NCI-H748 treated with DMSO at 0.1 percent for 48 hours (cell line): ENCODE data around the gene AADAT.

Experiments
- DNase-seq: peaks from one replicate; lab custom pipeline; 2025; lab: John Stamatoyannopoulos, UW

AADAT gene

GRCh38 chr4:170033999-170034398, 55.8 kb downstream of the AADAT start:
- no peak for DNase-seq

GRCh38 chr4:170030121-170030520, 59.6 kb downstream of the AADAT start:
- no peak for DNase-seq

- peak; percentile 39 for DNase-seq
Observed at GRCh38 chr4:170027181-170027829, 62.5 kb downstream of the AADAT start.

GRCh38 chr4:170026253-170027021, 63.3 kb downstream of the AADAT start, which contains the start of gene MFAP3L:
Gene MFAP3L (minus strand): TSS chr4:170026395. CDS start chr4:170005877, 20,518 bp downstream.
- peak; percentile 15 for DNase-seq

GRCh38 chr4:170025523-170026252, 64.1 kb downstream of the AADAT start:
- no peak for DNase-seq

- no peak for DNase-seq
Observed at GRCh38 chr4:170022211-170022610, 67.5 kb downstream of the AADAT start.

GRCh38 chr4:170017252-170017651, 72.5 kb downstream of the AADAT start:
- no peak for DNase-seq

- DNase-seq, result no peak
Observed at GRCh38 chr4:170015285-170015684, 74.5 kb downstream of the AADAT start.

- DNase-seq, result no peak
Observed at GRCh38 chr4:170014359-170015011, 75.3 kb downstream of the AADAT start.

- no peak for DNase-seq
Observed at GRCh38 chr4:170012629-170012958, 77.2 kb downstream of the AADAT start.

- DNase-seq, result no peak
Observed at GRCh38 chr4:170011921-170012628, 77.7 kb downstream of the AADAT start.
